ENCODE measurements around the gene CD68.

GRCh38 chr17:7541074-7541621, 38.3 kb upstream of the CD68 start:
- TF ChIP-seq CTCF (IDR thresholded peaks at IDR 0.05) (no peak), REST (IDR thresholded peaks at IDR 0.05; ENCODE audit: insufficient read depth in 1 of 2, low read depth in 2 of 2, low read length in 1 of 2) (no peak), POLR2AphosphoS5 (IDR thresholded peaks at IDR 0.05; ENCODE audit: low read depth, low read length) (no peak), SIN3A (IDR thresholded peaks at IDR 0.05; ENCODE audit: borderline replicate concordance, insufficient read depth, low read depth, low read length) (no peak), TCF7L2 (IDR thresholded peaks at IDR 0.05; ENCODE audit: low read depth, low read length) (no peak)

Measured in Panc1 (cell line).